ENCODE data around the gene ARHGEF35. TPM values are rescaled to one million over a fixed set of nuclear protein-coding genes. Genes with fewer than 3 reads are reported as not detected.
"Not testable (repeated sequence)": the region's sequence is repeated elsewhere in the genome, so short reads cannot be mapped to it uniquely, and the experiment has no call there.

ARHGEF35 gene
- polyA plus RNA-seq, 1 of the 3 experiments (the other 2 are of a cell fraction), result 0.02 TPM

DNA sequence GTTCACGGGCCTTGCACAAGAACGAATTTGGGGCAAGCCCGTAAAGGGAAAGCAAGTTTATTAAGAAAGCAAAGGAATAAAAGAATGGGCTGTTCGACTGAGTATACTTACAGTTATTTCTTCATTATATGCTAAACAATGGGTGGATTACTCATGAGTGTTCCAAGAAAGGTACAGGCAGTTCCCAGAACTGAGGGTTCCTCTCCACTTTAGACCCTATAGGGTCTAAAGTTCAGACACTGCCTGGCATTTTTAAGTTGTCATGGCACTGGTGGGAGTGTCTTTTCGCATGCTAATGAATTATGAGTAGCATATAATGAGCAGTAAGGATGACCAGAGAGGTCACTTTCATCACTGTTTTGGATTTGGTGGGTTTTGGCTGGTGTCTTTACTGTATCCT lies 9.7 kb upstream of the ARHGEF35 start:
- H3K4me3 ChIP-seq (ENCODE audit: low read depth in 2 of 2, low read length in 1 of 2); H3K9me3 ChIP-seq; H3K9me2 ChIP-seq; DNase-seq; H3K36me3 ChIP-seq (replicated peaks in 1 of 2; ENCODE audit: control insufficient read depth in 1 of 2, insufficient read depth in 2 of 2, low read length in 1 of 2); H3K9ac ChIP-seq; H3K27ac ChIP-seq (ENCODE audit: low read depth in 2 of 2, low read length in 1 of 2); H4K20me1 ChIP-seq (ENCODE audit: insufficient read depth); POLR2A ChIA-PET; CTCF ChIA-PET; H3K4me1 ChIP-seq (ENCODE audit: control insufficient read depth in 1 of 2, insufficient read depth in 2 of 2, low read depth in 1 of 2, low read length in 1 of 2); H2AFZ ChIP-seq (ENCODE audit: low read depth); H3K79me2 ChIP-seq (ENCODE audit: insufficient read depth); H3F3A ChIP-seq (replicated peaks; ENCODE audit: insufficient read depth); H3K27me3 ChIP-seq (ENCODE audit: insufficient read depth); H3K4me2 ChIP-seq: not testable (repeated sequence)
- WGBS (ENCODE audit: low lambda C conversion rate), result no CpG with 5 or more reads among the region's 5 CpGs

DNA sequence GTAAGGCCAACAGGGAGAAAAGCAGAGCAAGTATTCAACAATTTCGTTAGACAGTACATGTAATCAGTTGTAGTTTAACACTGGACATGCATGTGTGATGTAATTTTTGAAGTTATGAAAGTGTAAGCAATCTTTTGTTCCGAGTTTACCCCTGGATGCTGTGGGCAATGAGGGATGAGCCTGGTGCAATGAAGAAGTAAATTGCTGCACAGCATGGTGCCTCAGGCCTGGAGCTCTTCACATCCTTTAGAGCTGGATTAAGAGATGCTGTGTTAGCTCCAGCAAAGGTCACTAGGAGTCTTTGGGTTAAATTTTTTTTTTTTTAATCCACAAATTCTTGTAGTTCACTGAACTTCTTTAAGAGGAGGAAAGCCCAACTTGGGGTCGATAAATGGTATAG lies 7.5 kb upstream of the ARHGEF35 start:
- H4K20me1 ChIP-seq (ENCODE audit: insufficient read depth); H3K79me2 ChIP-seq (ENCODE audit: insufficient read depth); H3K4me1 ChIP-seq (ENCODE audit: control insufficient read depth in 1 of 2, insufficient read depth in 2 of 2, low read depth in 1 of 2, low read length in 1 of 2); H3K9me2 ChIP-seq; H3K36me3 ChIP-seq (replicated peaks in 1 of 2; ENCODE audit: control insufficient read depth in 1 of 2, insufficient read depth in 2 of 2, low read length in 1 of 2); CTCF ChIA-PET; H3K27ac ChIP-seq (ENCODE audit: low read depth in 2 of 2, low read length in 1 of 2); POLR2A ChIA-PET; H3F3A ChIP-seq (replicated peaks; ENCODE audit: insufficient read depth); H2AFZ ChIP-seq (ENCODE audit: low read depth); H3K9ac ChIP-seq; H3K27me3 ChIP-seq (ENCODE audit: insufficient read depth); H3K9me3 ChIP-seq; H3K4me3 ChIP-seq (ENCODE audit: low read depth in 2 of 2, low read length in 1 of 2); DNase-seq; H3K4me2 ChIP-seq: not testable (repeated sequence)
- WGBS (ENCODE audit: low lambda C conversion rate), result no CpG with 5 or more reads among the region's 3 CpGs

DNA sequence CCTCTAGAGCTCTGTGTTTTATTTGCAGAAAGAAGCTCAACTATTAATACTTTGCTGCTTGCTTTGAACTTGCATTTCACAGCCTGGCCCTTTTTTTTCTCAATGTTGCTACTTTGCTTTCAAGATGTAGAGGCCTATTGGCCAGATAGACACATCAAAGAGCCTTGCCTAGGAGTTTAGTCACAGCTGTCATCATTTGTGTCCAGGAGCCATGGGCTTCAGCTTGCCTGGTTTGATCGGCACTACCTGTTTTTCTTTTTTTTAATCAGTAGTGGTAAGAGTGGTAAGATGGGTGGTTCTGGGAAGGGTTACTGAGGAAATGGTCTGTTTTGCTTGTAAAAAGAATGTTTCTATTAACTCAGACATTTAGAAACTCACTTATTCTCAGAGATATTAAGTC lies 6.3 kb upstream of the ARHGEF35 start:
- DNase-seq; POLR2A ChIA-PET; H3K79me2 ChIP-seq (ENCODE audit: insufficient read depth); H3K9me3 ChIP-seq; H3K4me1 ChIP-seq (ENCODE audit: control insufficient read depth in 1 of 2, insufficient read depth in 2 of 2, low read depth in 1 of 2, low read length in 1 of 2); H2AFZ ChIP-seq (ENCODE audit: low read depth); H3K27me3 ChIP-seq (ENCODE audit: insufficient read depth); H3F3A ChIP-seq (replicated peaks; ENCODE audit: insufficient read depth); H3K27ac ChIP-seq (ENCODE audit: low read depth in 2 of 2, low read length in 1 of 2); H4K20me1 ChIP-seq (ENCODE audit: insufficient read depth); H3K9ac ChIP-seq; CTCF ChIA-PET; H3K4me2 ChIP-seq; H3K9me2 ChIP-seq; H3K4me3 ChIP-seq (ENCODE audit: low read depth in 2 of 2, low read length in 1 of 2); H3K36me3 ChIP-seq (replicated peaks in 1 of 2; ENCODE audit: control insufficient read depth in 1 of 2, insufficient read depth in 2 of 2, low read length in 1 of 2): not testable (repeated sequence)
- no CpG with 5 or more reads among the region's 1 CpG for WGBS (ENCODE audit: low lambda C conversion rate)

DNA sequence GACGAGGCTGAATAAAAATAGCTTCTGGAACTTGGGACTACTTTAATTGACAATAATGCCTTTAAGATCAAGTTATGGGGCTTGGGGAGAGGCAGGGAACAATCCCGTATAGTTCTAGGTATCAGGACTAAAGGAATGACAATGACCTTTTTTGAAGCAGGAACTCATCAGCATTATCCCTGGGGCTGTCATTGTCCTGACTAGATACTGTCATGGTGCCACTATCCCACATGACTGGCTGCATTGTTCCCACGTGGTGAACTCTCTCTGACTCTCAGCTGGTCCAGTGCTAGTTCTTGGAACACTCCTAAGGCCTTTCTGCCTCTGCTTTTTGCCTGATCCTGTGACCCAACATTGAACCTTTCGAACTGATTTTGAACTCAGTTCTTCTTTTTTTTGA lies 3.3 kb upstream of the ARHGEF35 start:
- H3K4me3 ChIP-seq (ENCODE audit: low read depth in 2 of 2, low read length in 1 of 2); H3K4me2 ChIP-seq; H3K27me3 ChIP-seq (ENCODE audit: insufficient read depth); H3K9me2 ChIP-seq; H3K36me3 ChIP-seq (replicated peaks in 1 of 2; ENCODE audit: control insufficient read depth in 1 of 2, insufficient read depth in 2 of 2, low read length in 1 of 2); H3K4me1 ChIP-seq (ENCODE audit: control insufficient read depth in 1 of 2, insufficient read depth in 2 of 2, low read depth in 1 of 2, low read length in 1 of 2); H2AFZ ChIP-seq (ENCODE audit: low read depth); H3K27ac ChIP-seq (ENCODE audit: low read depth in 2 of 2, low read length in 1 of 2); H3K9ac ChIP-seq; H3K79me2 ChIP-seq (ENCODE audit: insufficient read depth); H4K20me1 ChIP-seq (ENCODE audit: insufficient read depth); DNase-seq; POLR2A ChIA-PET; H3F3A ChIP-seq (replicated peaks; ENCODE audit: insufficient read depth); H3K9me3 ChIP-seq; CTCF ChIA-PET: not testable (repeated sequence)
- WGBS (ENCODE audit: low lambda C conversion rate), result 34% methylated on average over 3 of the region's 4 CpGs

DNA sequence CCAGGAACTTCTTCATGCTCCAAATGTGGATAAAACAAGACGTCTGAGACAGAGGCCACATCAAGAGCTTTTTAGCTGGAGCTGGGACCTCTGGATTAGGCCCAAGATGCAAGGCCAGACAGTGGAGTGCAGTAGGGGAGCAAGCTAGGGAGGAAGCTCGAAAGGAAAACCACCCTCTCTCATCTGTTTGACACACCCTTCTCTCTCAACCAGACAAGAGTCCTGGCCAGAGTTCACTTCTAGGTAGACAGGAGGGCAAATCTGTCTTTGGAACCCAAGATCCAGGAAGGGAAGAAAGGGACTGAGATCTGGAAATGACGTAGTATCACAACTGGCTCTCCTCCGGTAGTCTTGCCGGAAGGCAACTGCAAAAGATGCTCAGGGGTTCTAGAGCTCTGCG lies 1.2 kb downstream of the ARHGEF35 start:
- H3K9me3 ChIP-seq; H3K27ac ChIP-seq (ENCODE audit: low read depth in 2 of 2, low read length in 1 of 2); CTCF ChIA-PET; H3K4me3 ChIP-seq (ENCODE audit: low read depth in 2 of 2, low read length in 1 of 2); H2AFZ ChIP-seq (ENCODE audit: low read depth); H3K79me2 ChIP-seq (ENCODE audit: insufficient read depth); POLR2A ChIA-PET; DNase-seq; H3K9me2 ChIP-seq; H3K4me1 ChIP-seq (ENCODE audit: control insufficient read depth in 1 of 2, insufficient read depth in 2 of 2, low read depth in 1 of 2, low read length in 1 of 2); H3K9ac ChIP-seq; H3K4me2 ChIP-seq; H3F3A ChIP-seq (replicated peaks; ENCODE audit: insufficient read depth); H4K20me1 ChIP-seq (ENCODE audit: insufficient read depth); H3K36me3 ChIP-seq (replicated peaks in 1 of 2; ENCODE audit: control insufficient read depth in 1 of 2, insufficient read depth in 2 of 2, low read length in 1 of 2); H3K27me3 ChIP-seq (ENCODE audit: insufficient read depth): not testable (repeated sequence)
- WGBS (ENCODE audit: low lambda C conversion rate), result no CpG with 5 or more reads among the region's 6 CpGs

DNA sequence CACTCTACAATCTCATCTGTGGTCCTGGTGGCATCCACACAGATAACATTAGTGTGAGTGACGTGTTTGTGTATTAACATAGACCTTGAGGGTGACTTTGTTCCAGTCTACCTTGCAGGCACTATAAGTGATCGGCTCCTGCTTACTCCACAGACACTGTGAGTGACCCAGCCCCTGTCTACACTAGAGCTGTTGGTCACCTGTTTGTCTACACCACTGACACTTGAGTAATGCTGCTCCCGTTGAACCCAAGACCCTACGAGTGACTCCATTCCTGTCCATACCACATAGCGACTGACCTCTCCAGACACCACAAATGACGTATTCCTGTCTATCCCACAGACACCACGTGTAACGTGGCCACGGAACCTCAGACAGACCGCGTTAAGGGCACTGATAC lies 1.9 kb downstream of the ARHGEF35 start:
- no CpG with 5 or more reads among the region's 11 CpGs for WGBS (ENCODE audit: low lambda C conversion rate)
- H2AFZ ChIP-seq (ENCODE audit: low read depth); H3K27ac ChIP-seq (ENCODE audit: low read depth in 2 of 2, low read length in 1 of 2); H3K4me3 ChIP-seq (ENCODE audit: low read depth in 2 of 2, low read length in 1 of 2); H3K9me2 ChIP-seq; DNase-seq; H3K79me2 ChIP-seq (ENCODE audit: insufficient read depth); H3K9ac ChIP-seq; H3F3A ChIP-seq (replicated peaks; ENCODE audit: insufficient read depth); H3K4me2 ChIP-seq; H4K20me1 ChIP-seq (ENCODE audit: insufficient read depth); H3K9me3 ChIP-seq; H3K36me3 ChIP-seq (replicated peaks in 1 of 2; ENCODE audit: control insufficient read depth in 1 of 2, insufficient read depth in 2 of 2, low read length in 1 of 2); CTCF ChIA-PET; H3K4me1 ChIP-seq (ENCODE audit: control insufficient read depth in 1 of 2, insufficient read depth in 2 of 2, low read depth in 1 of 2, low read length in 1 of 2); H3K27me3 ChIP-seq (ENCODE audit: insufficient read depth); POLR2A ChIA-PET: not testable (repeated sequence)

DNA sequence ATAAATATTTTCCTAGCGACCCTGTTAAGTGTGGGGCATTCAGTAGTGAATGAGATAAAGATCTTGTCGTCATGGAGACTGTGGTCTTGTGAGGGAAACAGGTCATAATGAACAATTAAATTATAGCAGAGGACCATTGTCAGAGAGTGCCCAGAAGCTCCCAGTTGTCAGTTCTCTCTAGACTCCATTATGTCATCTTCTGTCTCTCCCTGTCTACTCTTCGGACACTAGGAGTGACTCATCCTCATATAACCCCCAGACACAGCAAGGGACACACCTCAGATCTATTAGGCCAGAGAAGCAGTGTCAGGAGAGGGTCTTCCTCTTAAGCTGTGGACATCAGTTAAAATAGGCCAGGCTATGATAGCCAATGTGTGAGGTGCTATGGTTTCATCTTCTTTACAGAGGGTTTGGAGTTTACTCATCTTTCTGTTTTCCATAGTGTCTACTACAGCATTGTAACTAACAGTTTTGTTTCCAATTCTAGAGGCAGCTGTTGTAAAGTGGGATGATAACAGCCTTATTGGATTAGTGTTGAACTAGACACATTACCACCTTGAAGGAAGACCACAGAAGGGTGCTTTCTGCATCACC lies 7.0 kb downstream of the ARHGEF35 start:
- H3K4me2 ChIP-seq; POLR2A ChIA-PET; CTCF ChIA-PET; H2AFZ ChIP-seq (ENCODE audit: low read depth); H3K27me3 ChIP-seq (ENCODE audit: insufficient read depth); H3F3A ChIP-seq (replicated peaks; ENCODE audit: insufficient read depth); H3K4me3 ChIP-seq (ENCODE audit: low read depth in 2 of 2, low read length in 1 of 2); H3K9me3 ChIP-seq; H3K9ac ChIP-seq; H4K20me1 ChIP-seq (ENCODE audit: insufficient read depth); H3K9me2 ChIP-seq; H3K27ac ChIP-seq (ENCODE audit: low read depth in 2 of 2, low read length in 1 of 2); H3K36me3 ChIP-seq (replicated peaks in 1 of 2; ENCODE audit: control insufficient read depth in 1 of 2, insufficient read depth in 2 of 2, low read length in 1 of 2); DNase-seq; H3K79me2 ChIP-seq (ENCODE audit: insufficient read depth); H3K4me1 ChIP-seq (ENCODE audit: control insufficient read depth in 1 of 2, insufficient read depth in 2 of 2, low read depth in 1 of 2, low read length in 1 of 2): not testable (repeated sequence)
- WGBS (ENCODE audit: low lambda C conversion rate), result no CpG with 5 or more reads among the region's 3 CpGs
